HG02970 (cell line): ENCODE measurements around the gene ATG4C.

ENCODE experiments used
- ATAC-seq: cut with Tn5 transposase; IDR thresholded peaks from one replicate; pipeline ENCODE4 v1.9.1; 2021; ENCODE audit warnings: mild to moderate bottlenecking, moderate library complexity, moderate number of reproducible peaks; ENCODE audit not compliant: unreplicated experiment, low FRiP score

The ATG4C gene

GRCh38 chr1:62834400-62834961, 50.5 kb downstream of the ATG4C start:
- no peak for ATAC-seq

DNA sequence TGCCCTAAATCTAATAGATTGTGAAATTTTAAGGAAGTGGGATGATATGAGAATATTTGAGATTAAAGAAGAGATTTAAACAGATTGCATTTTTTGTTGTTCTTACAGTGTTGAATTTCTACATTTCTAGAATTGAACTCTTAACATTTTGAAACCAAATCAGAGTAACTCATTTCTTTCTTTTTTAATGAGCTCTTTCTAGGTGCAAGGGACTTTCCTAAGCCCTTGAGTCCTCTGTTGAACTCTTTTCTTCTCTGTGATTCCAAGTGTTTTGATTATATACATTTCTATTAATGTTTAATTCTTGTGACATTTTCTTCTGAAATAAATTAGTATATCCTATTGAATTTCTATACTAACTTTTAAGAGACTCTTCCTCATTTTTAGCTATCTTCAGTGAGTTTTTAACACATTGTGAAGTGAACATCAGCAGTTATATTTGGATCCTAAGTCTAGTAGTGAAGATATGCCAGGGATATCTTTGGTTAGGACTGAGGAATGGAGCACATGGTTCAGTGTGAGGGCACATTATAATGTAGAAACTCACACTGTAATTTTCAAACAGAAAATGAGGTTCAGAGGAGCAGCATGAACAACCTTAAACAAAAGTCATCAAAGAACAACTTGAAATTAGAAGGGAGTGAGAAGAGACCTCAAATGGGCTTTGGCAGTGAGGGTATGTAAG, 53.1 kb downstream of the ATG4C start:
- no peak for ATAC-seq

DNA sequence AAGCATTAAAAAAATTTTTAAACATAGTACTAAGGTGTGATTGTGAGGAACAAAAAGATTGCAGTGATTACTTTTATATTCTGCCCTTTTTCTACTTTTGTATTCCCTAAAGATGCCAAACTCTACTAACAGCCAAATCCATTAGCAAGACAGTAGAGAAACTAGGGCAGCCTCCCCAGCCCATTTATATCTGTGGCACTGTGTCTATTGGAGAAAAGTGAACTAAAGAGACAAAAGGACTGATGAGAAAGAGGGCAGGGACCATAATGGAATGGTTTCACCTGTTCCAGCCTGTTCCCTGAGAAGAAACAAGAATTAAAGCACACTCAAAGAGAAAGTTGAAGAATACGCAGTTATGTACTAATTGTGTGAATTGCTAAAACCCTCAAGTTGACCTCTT, 56.6 kb downstream of the ATG4C start:
- ATAC-seq = no peak

- no peak for ATAC-seq
Observed at GRCh38 chr1:62841587-62842169, 57.7 kb downstream of the ATG4C start.

DNA sequence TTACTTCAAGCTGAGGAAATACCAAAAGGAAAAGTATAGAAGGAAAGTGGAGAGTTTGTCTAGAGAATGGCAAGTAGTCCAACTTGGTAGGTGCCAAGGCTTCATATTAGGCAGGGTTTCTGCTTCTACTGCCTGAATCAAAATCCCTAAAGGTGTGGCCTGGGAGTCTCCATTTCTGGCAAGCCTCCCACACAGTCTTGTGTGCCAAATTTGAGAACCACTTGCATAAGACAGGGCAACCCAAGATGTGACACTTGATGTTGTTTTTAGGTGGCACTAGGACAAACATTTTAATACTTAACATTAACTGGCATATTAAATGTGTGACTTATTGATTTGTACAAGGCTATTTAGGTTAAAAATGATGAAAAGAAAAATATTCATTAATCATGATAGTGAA, 60.1 kb downstream of the ATG4C start:
- no peak for ATAC-seq

GRCh38 chr1:62849031-62849430, 65.1 kb downstream of the ATG4C start:
- ATAC-seq = no peak

DNA sequence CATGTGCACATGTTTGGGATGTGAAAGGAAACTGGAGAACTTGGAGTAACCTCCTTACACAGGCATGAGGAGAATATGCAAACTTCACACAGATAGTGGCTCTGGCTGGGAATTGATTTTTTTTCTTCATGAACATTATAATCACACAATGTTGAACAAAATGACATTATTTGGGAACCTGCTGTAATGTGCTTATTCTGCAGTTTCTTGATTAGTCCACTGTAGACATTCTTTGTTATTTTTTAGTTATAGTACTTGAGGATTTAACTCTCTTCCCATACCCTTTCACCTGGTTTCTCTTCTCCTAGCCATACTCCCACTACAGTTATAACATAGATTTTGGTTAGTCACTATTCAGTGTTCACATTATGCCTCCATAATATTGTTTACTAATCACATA, 68.3 kb downstream of the ATG4C start:
- no peak for ATAC-seq

DNA sequence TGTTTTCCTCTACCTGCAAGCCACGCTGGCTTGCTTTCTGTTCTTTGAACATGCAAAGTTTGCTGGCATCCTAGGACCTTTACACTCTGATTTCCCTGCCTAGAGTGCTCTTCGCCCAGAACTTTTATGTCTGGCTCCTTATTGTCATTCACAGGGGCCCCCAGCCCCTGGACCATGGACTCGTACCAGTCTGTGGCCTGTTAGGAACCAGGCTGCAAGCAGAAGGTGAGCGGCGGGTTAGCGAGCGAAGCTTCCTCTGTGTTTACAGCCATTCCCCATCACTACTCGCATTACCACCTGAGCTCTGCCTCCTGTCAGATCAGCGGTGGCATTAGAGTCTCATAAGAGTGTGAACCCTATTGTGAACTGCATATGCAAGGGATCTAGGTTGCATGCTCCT, 73.0 kb downstream of the ATG4C start:
- no peak for ATAC-seq

DNA sequence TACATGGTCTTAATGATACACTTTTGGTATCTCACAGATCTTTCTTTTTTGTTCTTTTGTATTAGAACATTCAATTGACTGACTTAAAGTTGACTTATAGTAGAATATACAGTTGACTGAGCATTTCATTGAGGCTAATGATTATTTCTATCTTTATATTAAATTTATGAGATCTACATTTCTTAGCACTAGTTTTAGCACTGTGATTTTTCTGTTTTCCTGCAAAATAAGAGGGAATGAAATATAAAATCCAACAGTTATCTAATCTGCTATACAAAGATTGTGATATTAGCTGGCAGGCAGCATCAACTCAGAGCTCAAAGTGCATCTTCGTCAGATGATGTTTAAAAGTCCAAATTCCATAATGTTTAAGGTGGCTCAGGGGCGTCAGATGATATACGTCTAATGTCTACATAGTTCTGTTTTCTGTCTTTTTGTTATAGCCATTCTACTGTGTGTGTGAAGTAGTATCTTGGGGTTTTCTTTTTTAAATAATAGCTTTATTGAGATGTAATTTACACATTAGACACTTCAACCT, 85.4 kb downstream of the ATG4C start:
- no peak for ATAC-seq

- no peak for ATAC-seq
Observed at GRCh38 chr1:62870148-62870547, 86.2 kb downstream of the ATG4C start.

DNA sequence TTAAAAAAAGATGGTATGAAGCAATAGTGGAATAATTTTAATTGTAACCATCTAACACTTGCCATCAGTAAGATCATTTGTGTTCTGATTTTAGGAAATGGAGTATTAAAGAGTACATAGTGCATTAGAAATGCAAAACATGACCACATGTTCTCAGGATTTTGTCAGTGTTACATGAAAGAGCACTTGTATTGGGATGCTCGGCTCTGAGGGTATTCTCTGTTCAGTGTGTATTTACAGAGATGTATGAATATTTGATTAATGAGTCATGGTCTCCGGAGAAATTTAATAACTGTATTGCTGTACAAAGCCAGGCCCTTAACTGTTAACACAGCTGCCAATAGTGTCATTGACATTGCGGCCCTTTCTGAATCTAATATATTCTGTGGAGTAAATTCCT, 91.7 kb downstream of the ATG4C start:
- ATAC-seq = no peak

DNA sequence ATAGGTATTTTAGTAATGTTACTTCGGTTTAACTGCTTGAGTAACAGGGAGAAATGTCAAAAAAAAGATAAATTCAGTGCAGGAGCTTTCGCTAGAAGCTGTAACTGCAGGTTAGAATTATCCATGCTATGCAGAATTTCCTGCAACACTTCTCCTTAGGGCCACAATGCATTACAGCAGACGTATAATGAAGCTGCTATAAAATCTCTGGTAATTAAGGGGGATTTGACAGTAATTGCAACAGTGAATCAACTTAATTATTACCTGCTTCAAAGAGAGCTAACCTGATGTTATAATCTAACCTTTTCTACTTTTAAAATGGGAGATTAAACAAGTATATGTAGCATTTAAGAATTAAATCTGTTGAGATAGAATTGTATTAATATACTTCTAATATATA, 92.6 kb downstream of the ATG4C start:
- no peak for ATAC-seq

- ATAC-seq = no peak
Observed at GRCh38 chr1:62877579-62877978, 93.6 kb downstream of the ATG4C start.

DNA sequence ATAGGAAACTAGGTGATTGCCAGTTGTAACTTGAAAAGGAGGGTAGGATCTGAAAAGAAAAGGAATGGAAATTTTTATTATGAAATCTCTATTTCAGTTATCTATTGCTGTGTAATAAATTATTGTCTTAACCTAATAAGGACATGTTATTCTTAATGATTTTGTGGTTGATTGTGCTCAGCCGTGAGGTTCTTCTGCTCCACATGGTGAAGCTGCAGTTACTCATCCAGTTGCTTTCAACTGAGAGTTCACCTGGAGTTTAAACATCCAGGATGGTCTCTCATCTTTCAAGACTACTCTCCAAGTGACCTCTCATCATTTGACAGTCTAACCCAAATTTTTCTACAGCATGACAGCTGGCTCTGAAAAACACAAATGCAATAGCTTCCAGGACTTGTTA, 96.0 kb downstream of the ATG4C start:
- ATAC-seq = no peak

DNA sequence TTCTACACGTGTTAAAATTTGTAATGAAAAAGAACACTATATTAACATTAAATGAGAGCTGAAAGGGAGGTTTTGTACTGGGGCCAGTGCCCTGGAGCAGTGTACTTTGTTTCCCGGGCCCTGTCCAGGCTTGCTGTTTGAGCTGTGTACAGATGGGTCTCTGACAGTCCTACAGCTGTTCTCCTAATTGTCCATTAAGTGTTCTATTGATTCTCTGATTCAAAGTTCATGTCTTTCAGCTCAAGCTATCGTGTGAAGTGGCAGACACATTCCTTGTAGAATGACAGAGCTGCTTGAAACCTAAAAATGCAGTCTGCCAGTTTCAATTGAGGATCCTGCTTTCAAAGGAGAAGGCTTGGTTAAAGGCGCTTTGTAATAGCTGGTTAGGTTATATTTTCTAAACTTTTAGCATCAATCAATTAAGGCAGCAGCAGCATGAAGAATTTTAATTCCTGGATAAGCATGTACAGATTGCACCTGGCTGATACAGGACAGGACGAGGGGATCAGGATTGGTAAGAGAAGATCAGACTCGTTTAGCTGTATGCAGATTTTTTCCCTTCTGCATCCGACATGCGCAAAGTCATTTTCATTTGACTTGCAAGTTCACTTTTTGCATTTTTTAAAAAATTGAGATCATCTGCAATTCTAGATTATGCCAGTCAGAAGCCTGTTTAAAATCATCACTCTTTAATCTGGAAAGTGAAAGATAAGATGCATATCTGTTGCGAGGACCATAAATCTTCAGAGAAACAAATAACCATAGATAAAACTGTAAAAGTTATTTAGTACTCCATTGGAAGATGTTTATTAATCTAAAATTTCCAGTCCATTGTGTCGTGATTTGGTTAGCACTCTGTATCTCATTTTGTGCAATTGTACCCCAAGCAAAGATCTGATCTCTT, 98.5 kb downstream of the ATG4C start:
- no peak for ATAC-seq

DNA sequence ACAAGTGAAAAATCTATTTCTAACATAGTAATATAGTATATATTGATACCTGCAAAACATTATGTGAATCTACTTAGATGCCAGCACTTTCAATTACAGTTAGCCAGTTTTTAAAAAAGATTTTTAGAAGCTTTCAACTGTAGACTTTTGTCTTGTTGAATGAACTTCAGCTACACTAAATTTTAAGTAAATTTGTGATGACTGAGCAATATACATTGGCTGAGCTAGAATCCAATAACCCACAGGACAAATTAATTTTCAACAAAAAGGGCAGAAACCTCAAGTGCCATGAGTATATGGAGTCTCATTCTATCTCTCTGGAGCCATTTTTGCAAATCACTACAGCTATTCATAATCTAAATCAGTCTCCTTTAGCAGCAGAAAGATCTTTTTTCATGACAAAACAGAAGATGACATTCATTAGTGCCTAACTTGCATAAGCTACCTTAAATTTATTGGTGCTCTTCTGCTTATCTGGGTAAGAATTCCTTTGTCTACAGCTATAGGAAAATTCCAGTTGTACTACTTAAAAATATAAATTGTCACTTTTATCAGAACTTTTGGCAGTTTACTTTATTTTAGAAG, 100.3 kb downstream of the ATG4C start:
- ATAC-seq = no peak

DNA sequence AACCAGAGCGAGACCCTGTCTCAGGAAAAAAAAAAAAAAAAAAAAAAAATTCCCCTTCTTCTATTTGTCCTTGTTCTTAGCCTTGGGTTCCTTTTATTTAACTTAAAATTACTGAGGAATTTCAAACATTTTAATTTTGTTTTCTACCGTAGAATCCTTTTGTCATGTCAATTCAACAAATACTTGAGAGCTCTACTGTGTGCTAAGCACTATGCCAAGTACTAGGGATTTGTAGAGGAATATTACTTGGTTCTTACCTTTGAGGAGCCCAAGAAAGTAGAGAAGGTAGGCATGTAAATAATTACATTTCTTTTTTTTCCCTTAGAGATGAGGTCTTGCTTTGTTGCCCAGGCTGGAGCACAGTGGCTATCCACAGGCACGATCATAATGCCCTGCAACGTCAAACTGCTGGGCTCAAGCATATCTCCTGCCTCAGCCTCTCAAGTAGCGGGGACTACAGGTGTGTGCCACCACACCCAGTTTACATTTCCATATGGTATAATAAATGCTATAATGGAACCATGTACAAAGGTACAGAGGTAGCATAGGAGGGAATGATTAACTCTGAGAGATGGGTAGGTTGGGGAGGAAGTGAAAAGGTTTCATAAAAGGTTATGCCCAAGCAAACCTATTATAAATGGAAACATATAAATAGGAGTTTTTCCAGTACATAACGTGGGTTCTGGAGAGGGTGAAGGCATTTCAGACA, 104.0 kb downstream of the ATG4C start:
- no peak for ATAC-seq

GRCh38 chr1:62891956-62892562, 108.1 kb downstream of the ATG4C start:
- ATAC-seq = no peak

- ATAC-seq = no peak
Observed at GRCh38 chr1:62897788-62898187, 113.9 kb downstream of the ATG4C start.

GRCh38 chr1:62900566-62900965, 116.6 kb downstream of the ATG4C start:
- ATAC-seq = no peak
